Activated naive CD4-positive, alpha-beta T cell treated with anti-CD3 and anti-CD28 coated beads, Interleukin-2, amount 10 ng/mL, durations not matched to agents 7 days and 5 days (primary cell): Measurements from ENCODE around the gene SLC10A3.

Source experiments
- CTCF ChIA-PET: fragments of 350-600 bp; sonication (Branson Sonifier 250); formaldehyde crosslinking; loops from one replicate; lab custom pipeline; 2021; ENCODE audit warnings: antibody characterized with exemption; lab: Charles Lee
- DNase-seq: peaks from one replicate; pipeline ENCODE4 v3.0.0-alpha.2; 2020
- H3K27ac Mint-ChIP-seq: one replicate; pipeline ENCODE4 v1.8.0; 2021; ENCODE audit warnings: mild to moderate bottlenecking, moderate library complexity, mixed read lengths
- H3K27me3 Mint-ChIP-seq: one replicate; pipeline ENCODE4 v1.8.0; 2021; ENCODE audit warnings: mild to moderate bottlenecking, mixed read lengths
- H3K36me3 Mint-ChIP-seq: one replicate; pipeline ENCODE4 v1.8.0; 2021; ENCODE audit warnings: mixed read lengths
- H3K4me1 Mint-ChIP-seq: one replicate; pipeline ENCODE4 v1.8.0; 2021; ENCODE audit warnings: mixed read lengths
- H3K4me3 Mint-ChIP-seq: one replicate; pipeline ENCODE4 v1.8.0; 2021; ENCODE audit warnings: mild to moderate bottlenecking, moderate library complexity, mixed read lengths
- H3K9me3 Mint-ChIP-seq: one replicate; pipeline ENCODE4 v1.8.0; 2021; ENCODE audit warnings: mixed read lengths

Gene SLC10A3

GRCh38 chrX:154483325-154483724 lies 7.1 kb downstream of the SLC10A3 start:
- Mint-ChIP-seq H3K9me3 (no peaks in the 10 kb centered on the region), H3K36me3 (peaks cover 15% of the 10 kb centered on the region), H3K27me3 (no peaks in the 10 kb centered on the region), H3K4me1 (peaks cover 29% of the 10 kb centered on the region), H3K4me3 (no peak overlapping the region), H3K27ac (no peak overlapping the region)
- CTCF ChIA-PET: no interaction called here
- no peak for DNase-seq

- Mint-ChIP-seq H3K9me3 (no peaks in the 10 kb centered on the region), H3K27ac (no peak overlapping the region), H3K36me3 (peaks cover 12% of the 10 kb centered on the region), H3K4me3 (no peak overlapping the region), H3K27me3 (no peaks in the 10 kb centered on the region), H3K4me1 (peaks cover 29% of the 10 kb centered on the region)
- DNase-seq: no peak
- CTCF ChIA-PET: no interaction called here
These were observed 7.6 kb downstream of the SLC10A3 start for GRCh38 chrX:154482786-154483185.

GRCh38 chrX:154481911-154482601 lies 8.4 kb downstream of the SLC10A3 start:
- H3K27ac Mint-ChIP-seq: peak overlapping the region; percentile 75
- H3K36me3 Mint-ChIP-seq: peaks cover 9% of the 10 kb centered on the region
- CTCF ChIA-PET: no interaction called here

GRCh38 chrX:154481195-154481594 lies 9.2 kb downstream of the SLC10A3 start:
- Mint-ChIP-seq H3K9me3 (no peaks in the 10 kb centered on the region), H3K4me1 (peaks cover 39% of the 10 kb centered on the region), H3K36me3 (peaks cover 9% of the 10 kb centered on the region), H3K27me3 (no peaks in the 10 kb centered on the region), H3K4me3 (no peak overlapping the region), H3K27ac (no peak overlapping the region)
- CTCF ChIA-PET: no interaction called here
- DNase-seq: no peak

More at GRCh38 chrX:154481911-154482601, 8.4 kb downstream of the SLC10A3 start:
- no peak overlapping the region for H3K4me3 Mint-ChIP-seq
- no peaks in the 10 kb centered on the region for H3K9me3 Mint-ChIP-seq
- H3K27me3 Mint-ChIP-seq: no peaks in the 10 kb centered on the region
- peaks cover 34% of the 10 kb centered on the region for H3K4me1 Mint-ChIP-seq
- DNase-seq: no peak

GRCh38 chrX:154478728-154479622 lies 11.5 kb downstream of the SLC10A3 start, which contains the start of gene LAGE3:
Gene LAGE3, minus strand, starts transcription at chrX:154479281. Its CDS starts 366 bp downstream, at chrX:154478915.
- Mint-ChIP-seq H3K4me1 (peaks cover 40% of the 10 kb centered on the region), H3K36me3 (peaks cover 12% of the 10 kb centered on the region), H3K9me3 (no peaks in the 10 kb centered on the region), H3K27me3 (no peaks in the 10 kb centered on the region), H3K27ac (peak within 1 kb of the TSS; percentile 89), H3K4me3 (peak within 1 kb of the TSS; percentile 82)
- DNase-seq: peak; percentile 94
- CTCF ChIA-PET: no interaction called here

GRCh38 chrX:154477891-154478477 lies 12.4 kb downstream of the SLC10A3 start:
- no peaks in the 10 kb centered on the region for H3K27me3 Mint-ChIP-seq

GRCh38 chrX:154476821-154477220 lies 13.6 kb downstream of the SLC10A3 start:
- H3K9me3 Mint-ChIP-seq: no peaks in the 10 kb centered on the region
- CTCF ChIA-PET: interaction anchor here (1.2 to 1.5 kb wide), 2 partner anchors 50 to 104 kb away, joined by 3 to 4 read pairs; no protein-coding TSS in a partner anchor
- peaks cover 33% of the 10 kb centered on the region for H3K4me1 Mint-ChIP-seq
- no peaks in the 10 kb centered on the region for H3K27me3 Mint-ChIP-seq
- H3K36me3 Mint-ChIP-seq: peaks cover 5% of the 10 kb centered on the region
- H3K27ac Mint-ChIP-seq: peak overlapping the region; percentile 67
- no peak for DNase-seq
- peak overlapping the region; percentile 82 for H3K4me3 Mint-ChIP-seq

More at GRCh38 chrX:154477891-154478477, 12.4 kb downstream of the SLC10A3 start:
- Mint-ChIP-seq H3K4me3 (peak overlapping the region; percentile 82), H3K4me1 (peaks cover 35% of the 10 kb centered on the region), H3K9me3 (no peaks in the 10 kb centered on the region), H3K27ac (peak overlapping the region; percentile 87), H3K36me3 (peaks cover 7% of the 10 kb centered on the region)
- CTCF ChIA-PET: no interaction called here
- DNase-seq: no peak

GRCh38 chrX:154473683-154474082 lies 16.7 kb downstream of the SLC10A3 start:
- H3K27ac Mint-ChIP-seq: no peak overlapping the region
- peaks cover 28% of the 10 kb centered on the region for H3K4me1 Mint-ChIP-seq
- CTCF ChIA-PET: no interaction called here

GRCh38 chrX:154472685-154473632 lies 17.5 kb downstream of the SLC10A3 start:
- peaks cover 23% of the 10 kb centered on the region for H3K4me1 Mint-ChIP-seq
- H3K4me3 Mint-ChIP-seq: no peak overlapping the region
- no peaks in the 10 kb centered on the region for H3K27me3 Mint-ChIP-seq
- no peak overlapping the region for H3K27ac Mint-ChIP-seq
- DNase-seq: no peak
- CTCF ChIA-PET: no interaction called here
- H3K36me3 Mint-ChIP-seq: peaks cover 6% of the 10 kb centered on the region
- no peaks in the 10 kb centered on the region for H3K9me3 Mint-ChIP-seq

More at GRCh38 chrX:154473683-154474082, 16.7 kb downstream of the SLC10A3 start:
- no peaks in the 10 kb centered on the region for H3K9me3 Mint-ChIP-seq
- DNase-seq: no peak
- H3K36me3 Mint-ChIP-seq: peaks cover 6% of the 10 kb centered on the region
- H3K4me3 Mint-ChIP-seq: no peak overlapping the region
- H3K27me3 Mint-ChIP-seq: no peaks in the 10 kb centered on the region

GRCh38 chrX:154471839-154472684 lies 18.4 kb downstream of the SLC10A3 start:
- CTCF ChIA-PET: no interaction called here
- Mint-ChIP-seq H3K27me3 (no peaks in the 10 kb centered on the region), H3K27ac (no peak overlapping the region), H3K4me1 (peaks cover 15% of the 10 kb centered on the region), H3K36me3 (peaks cover 6% of the 10 kb centered on the region), H3K4me3 (no peak overlapping the region), H3K9me3 (no peaks in the 10 kb centered on the region)
- DNase-seq: no peak

- DNase-seq: no peak
- no peak overlapping the region for H3K4me3 Mint-ChIP-seq
- peaks cover 8% of the 10 kb centered on the region for H3K4me1 Mint-ChIP-seq
- H3K36me3 Mint-ChIP-seq: peaks cover 6% of the 10 kb centered on the region
- no peaks in the 10 kb centered on the region for H3K27me3 Mint-ChIP-seq
- H3K9me3 Mint-ChIP-seq: no peaks in the 10 kb centered on the region
- no peak overlapping the region for H3K27ac Mint-ChIP-seq
- CTCF ChIA-PET: no interaction called here
These were observed 19.4 kb downstream of the SLC10A3 start for GRCh38 chrX:154470914-154471568.

GRCh38 chrX:154470434-154470833 lies 20.0 kb downstream of the SLC10A3 start:
- no peaks in the 10 kb centered on the region for H3K27me3 Mint-ChIP-seq
- H3K9me3 Mint-ChIP-seq: no peaks in the 10 kb centered on the region
- CTCF ChIA-PET: no interaction called here
- H3K27ac Mint-ChIP-seq: no peak overlapping the region
- H3K36me3 Mint-ChIP-seq: peaks cover 4% of the 10 kb centered on the region
- peaks cover 4% of the 10 kb centered on the region for H3K4me1 Mint-ChIP-seq
- H3K4me3 Mint-ChIP-seq: no peak overlapping the region
- no peak for DNase-seq
